A549 (cell line): ENCODE measurements around the gene OGFRL1.
A peak's percentile ranks its signal among the peaks of the same experiment; 100 is the strongest.

ENCODE experiments used
- CEBPB ChIP-seq, 2 experiments: fragments of >200 bp in 1 of 2; sonication (Bioruptor Twin) in 1 of 2; formaldehyde crosslinking in 1 of 2; IDR thresholded peaks; 2 replicates each; pipeline ENCODE4 v1.6.1; 2012 to 2016
- EHMT2 ChIP-seq: fragments of 200-600 bp; sonication (generic); IDR thresholded peaks from 2 replicates; pipeline ENCODE4 v1.6.1; 2016; ENCODE audit warnings: antibody characterized with exemption, low read depth, mild to moderate bottlenecking, moderate library complexity
- ESRRA ChIP-seq: fragments of 150-350 bp; IDR thresholded peaks from 2 replicates; pipeline ENCODE4 v1.6.1; 2014; ENCODE audit warnings: mild to moderate bottlenecking, low read length, borderline replicate concordance
- GATA3 ChIP-seq: IDR thresholded peaks from 2 replicates; pipeline ENCODE4 v1.6.1; 2012; ENCODE audit warnings: borderline replicate concordance
- PHF8 ChIP-seq: fragments of 200-600 bp; sonication (generic); IDR thresholded peaks from 2 replicates; pipeline ENCODE4 v1.6.1; 2016; ENCODE audit warnings: low read depth, mild to moderate bottlenecking, antibody characterized with exemption, moderate library complexity, borderline replicate concordance
- POLR2A ChIP-seq: IDR thresholded peaks from 2 replicates; pipeline ENCODE4 v1.6.1; 2012; ENCODE audit warnings: mild to moderate bottlenecking, low read length
- RAD21 ChIP-seq, 2 experiments: fragments of >200 bp in 1 of 2; sonication (Bioruptor Twin) in 1 of 2; formaldehyde crosslinking in 1 of 2; IDR thresholded peaks in 1 of 2; conservative IDR thresholded peaks in 1 of 2; 2 replicates in 1 of 2; 3 replicates in 1 of 2; pipeline ENCODE4 v1.6.1; 2012 to 2018; ENCODE audit warnings: inconsistent platforms in 1 of 2
- RCOR1 ChIP-seq: fragments of 150-350 bp; IDR thresholded peaks from 2 replicates; pipeline ENCODE4 v1.6.1; 2014; ENCODE audit warnings: antibody characterized with exemption, low read length, low read depth
- RFX5 ChIP-seq: fragments of 450-650 bp; IDR thresholded peaks from 2 replicates; pipeline ENCODE4 v1.7.1; 2014; ENCODE audit warnings: antibody characterized with exemption, mild to moderate bottlenecking, moderate library complexity
- RNF2 ChIP-seq: fragments of 200-600 bp; sonication (generic); IDR thresholded peaks from 2 replicates; pipeline ENCODE4 v1.6.1; 2016; ENCODE audit warnings: low read depth, mild to moderate bottlenecking, antibody characterized with exemption, moderate library complexity, borderline replicate concordance
- ZC3H11A ChIP-seq: fragments of 450-650 bp; IDR thresholded peaks from 2 replicates; pipeline ENCODE4 v1.6.1; 2014; ENCODE audit warnings: antibody characterized with exemption, mild to moderate bottlenecking
- TF ChIP-seq, protein P1 (sequence below): fragments of >200 bp; sonication (Bioruptor Twin); formaldehyde crosslinking; IDR thresholded peaks from 3 replicates; pipeline ENCODE4 v1.5.1; 2016
- TF ChIP-seq, protein P2 (sequence below): IDR thresholded peaks from 2 replicates; pipeline ENCODE4 v1.6.1; 2012

DNA sequence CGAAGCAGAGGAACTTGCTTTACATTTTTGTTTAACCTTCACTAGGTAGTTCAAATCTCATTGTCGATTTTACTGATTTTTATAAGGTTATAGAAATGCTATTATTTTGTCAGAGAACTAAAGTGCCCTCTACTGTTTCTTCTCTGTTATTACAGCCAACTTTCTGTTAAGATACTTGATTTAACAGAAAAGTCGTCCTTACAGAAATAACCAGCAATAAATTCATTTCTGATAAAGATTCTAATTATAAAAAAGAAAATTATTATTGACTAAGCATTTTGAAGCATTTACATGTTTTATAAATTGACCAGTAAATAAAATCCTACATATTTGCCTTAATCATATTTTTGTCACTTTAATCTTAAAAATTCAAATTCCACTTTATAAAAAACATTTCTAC lies 60.8 kb downstream of the OGFRL1 start:
- TF ChIP-seq RFX5 (no peak), EHMT2 (no peak), ESRRA (no peak), RAD21 (conservative IDR thresholded peaks at IDR 0.05 in 1 of 2, IDR thresholded peaks at IDR 0.05 in 1 of 2) (peak; percentile 57 to 69), GATA3 (no peak), RNF2 (no peak), POLR2A (no peak), PHF8 (no peak), CEBPB (IDR thresholded peaks at IDR 0.05) (no peak), RCOR1 (no peak), ZC3H11A (no peak)
- TF ChIP-seq, protein P1, sequence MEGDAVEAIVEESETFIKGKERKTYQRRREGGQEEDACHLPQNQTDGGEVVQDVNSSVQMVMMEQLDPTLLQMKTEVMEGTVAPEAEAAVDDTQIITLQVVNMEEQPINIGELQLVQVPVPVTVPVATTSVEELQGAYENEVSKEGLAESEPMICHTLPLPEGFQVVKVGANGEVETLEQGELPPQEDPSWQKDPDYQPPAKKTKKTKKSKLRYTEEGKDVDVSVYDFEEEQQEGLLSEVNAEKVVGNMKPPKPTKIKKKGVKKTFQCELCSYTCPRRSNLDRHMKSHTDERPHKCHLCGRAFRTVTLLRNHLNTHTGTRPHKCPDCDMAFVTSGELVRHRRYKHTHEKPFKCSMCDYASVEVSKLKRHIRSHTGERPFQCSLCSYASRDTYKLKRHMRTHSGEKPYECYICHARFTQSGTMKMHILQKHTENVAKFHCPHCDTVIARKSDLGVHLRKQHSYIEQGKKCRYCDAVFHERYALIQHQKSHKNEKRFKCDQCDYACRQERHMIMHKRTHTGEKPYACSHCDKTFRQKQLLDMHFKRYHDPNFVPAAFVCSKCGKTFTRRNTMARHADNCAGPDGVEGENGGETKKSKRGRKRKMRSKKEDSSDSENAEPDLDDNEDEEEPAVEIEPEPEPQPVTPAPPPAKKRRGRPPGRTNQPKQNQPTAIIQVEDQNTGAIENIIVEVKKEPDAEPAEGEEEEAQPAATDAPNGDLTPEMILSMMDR = peak; percentile 54
- TF ChIP-seq, protein P2, sequence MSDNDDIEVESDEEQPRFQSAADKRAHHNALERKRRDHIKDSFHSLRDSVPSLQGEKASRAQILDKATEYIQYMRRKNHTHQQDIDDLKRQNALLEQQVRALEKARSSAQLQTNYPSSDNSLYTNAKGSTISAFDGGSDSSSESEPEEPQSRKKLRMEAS = no peak
